OCI-LY1 (cell line): ENCODE measurements around the gene PADI1.

Source experiments
- H2AFZ ChIP-seq: fragments of 200-600 bp; sonication (generic), shearing (Covaris generic); 2 replicates; pipeline ENCODE4 v1.6.0; 2014; ENCODE audit warnings: antibody characterized with exemption, mild to moderate bottlenecking, low read length
- H3F3A ChIP-seq: fragments of 200-600 bp; sonication (generic), shearing (Covaris generic); 2 replicates; pipeline ENCODE4 v1.6.0; 2014; ENCODE audit warnings: mild to moderate bottlenecking, antibody characterized with exemption, low read length, moderate library complexity; ENCODE audit not compliant: insufficient read depth
- H3K27ac ChIP-seq: fragments of 200-600 bp; sonication (generic); 2 replicates; pipeline ENCODE4 v1.5.1; 2014; ENCODE audit warnings: low read length, mixed run types, mild to moderate bottlenecking, low read depth; ENCODE audit not compliant: poor library complexity, severe bottlenecking
- H3K27me3 ChIP-seq: fragments of 200-600 bp; sonication (generic); 2 replicates; pipeline ENCODE4 v1.6.0; 2014; ENCODE audit warnings: antibody characterized with exemption, mild to moderate bottlenecking, low read length, moderate library complexity; ENCODE audit not compliant: insufficient read depth
- H3K36me3 ChIP-seq: fragments of 200-600 bp; sonication (generic); 2 replicates; pipeline ENCODE4 v1.6.1; 2014; ENCODE audit warnings: mild to moderate bottlenecking, antibody characterized with exemption, low read length, moderate library complexity, mixed read lengths; ENCODE audit not compliant: insufficient read depth
- H3K4me1 ChIP-seq: fragments of 200-600 bp; sonication (generic); 2 replicates; pipeline ENCODE4 v1.5.1; 2014; ENCODE audit warnings: mild to moderate bottlenecking, low read length, moderate library complexity; ENCODE audit not compliant: insufficient read depth, severe bottlenecking
- H3K4me2 ChIP-seq: fragments of 200-600 bp; sonication (generic), shearing (Covaris generic); 2 replicates; pipeline ENCODE4 v1.6.1; 2014; ENCODE audit warnings: low read length
- H3K4me3 ChIP-seq: fragments of 200-600 bp; sonication (generic); 2 replicates; pipeline ENCODE4 v1.5.1; 2014; ENCODE audit warnings: low read length, low read depth, mild to moderate bottlenecking, mixed read lengths; ENCODE audit not compliant: poor library complexity, severe bottlenecking
- H3K79me2 ChIP-seq: fragments of 200-600 bp; shearing (Covaris generic); 2 replicates; pipeline ENCODE4 v1.6.1; 2016; ENCODE audit warnings: mixed run types, low read length, mixed read lengths; ENCODE audit not compliant: insufficient read depth
- H3K9ac ChIP-seq: fragments of 200-600 bp; sonication (generic), shearing (Covaris generic); 2 replicates; pipeline ENCODE4 v1.6.1; 2014; ENCODE audit warnings: mild to moderate bottlenecking, low read length, mixed read lengths
- H3K9me2 ChIP-seq: fragments of 200-600 bp; sonication (generic), shearing (Covaris generic); 2 replicates; pipeline ENCODE4 v1.6.1; 2014; ENCODE audit warnings: low read depth, mild to moderate bottlenecking, low read length, mixed read lengths
- H3K9me3 ChIP-seq: fragments of 200-600 bp; shearing (Covaris generic); 2 replicates; pipeline ENCODE4 v1.6.1; 2014; ENCODE audit warnings: low read length, mixed read lengths
- H4K20me1 ChIP-seq: fragments of 200-600 bp; sonication (generic), shearing (Covaris generic); 2 replicates; pipeline ENCODE4 v1.6.0; 2016; ENCODE audit warnings: mild to moderate bottlenecking, low read length; ENCODE audit not compliant: insufficient read depth
- EZH2 ChIP-seq: fragments of 200-600 bp; sonication (generic), shearing (Covaris generic); IDR thresholded peaks from 2 replicates; pipeline ENCODE4 v1.8.0; 2017; ENCODE audit warnings: borderline replicate concordance, mixed run types, mild to moderate bottlenecking, antibody characterized with exemption, low read length, moderate library complexity, mixed read lengths
- TF ChIP-seq, protein P1 (sequence below): fragments of 200-600 bp; sonication (generic), shearing (Covaris generic); IDR thresholded peaks from 2 replicates; pipeline ENCODE4 v1.5.1; 2017; ENCODE audit warnings: mild to moderate bottlenecking, antibody characterized with exemption, low read length, moderate library complexity, mixed read lengths

The PADI1 gene

DNA sequence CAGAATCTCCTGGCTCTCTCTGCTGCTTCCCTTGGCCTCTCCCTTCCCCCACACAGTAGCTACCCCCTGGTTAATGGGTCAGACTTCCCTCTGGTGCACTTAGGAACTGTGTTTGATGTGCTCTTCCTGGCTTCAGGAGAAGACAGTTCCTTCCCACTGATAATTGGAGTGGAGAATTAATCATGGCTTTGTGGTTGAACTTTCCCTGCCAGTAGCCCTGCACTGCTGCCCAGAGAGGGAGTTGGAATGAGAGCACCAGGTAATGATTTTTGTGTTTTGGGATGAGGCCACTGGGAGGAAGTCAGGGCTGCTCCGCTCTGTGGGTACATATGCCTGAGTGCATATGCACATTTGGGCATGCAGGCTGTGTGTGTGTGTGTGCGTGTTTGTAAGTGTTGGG is 46.0 kb upstream of the PADI1 start:
- TF ChIP-seq EZH2: no peak
- TF ChIP-seq, protein P1, sequence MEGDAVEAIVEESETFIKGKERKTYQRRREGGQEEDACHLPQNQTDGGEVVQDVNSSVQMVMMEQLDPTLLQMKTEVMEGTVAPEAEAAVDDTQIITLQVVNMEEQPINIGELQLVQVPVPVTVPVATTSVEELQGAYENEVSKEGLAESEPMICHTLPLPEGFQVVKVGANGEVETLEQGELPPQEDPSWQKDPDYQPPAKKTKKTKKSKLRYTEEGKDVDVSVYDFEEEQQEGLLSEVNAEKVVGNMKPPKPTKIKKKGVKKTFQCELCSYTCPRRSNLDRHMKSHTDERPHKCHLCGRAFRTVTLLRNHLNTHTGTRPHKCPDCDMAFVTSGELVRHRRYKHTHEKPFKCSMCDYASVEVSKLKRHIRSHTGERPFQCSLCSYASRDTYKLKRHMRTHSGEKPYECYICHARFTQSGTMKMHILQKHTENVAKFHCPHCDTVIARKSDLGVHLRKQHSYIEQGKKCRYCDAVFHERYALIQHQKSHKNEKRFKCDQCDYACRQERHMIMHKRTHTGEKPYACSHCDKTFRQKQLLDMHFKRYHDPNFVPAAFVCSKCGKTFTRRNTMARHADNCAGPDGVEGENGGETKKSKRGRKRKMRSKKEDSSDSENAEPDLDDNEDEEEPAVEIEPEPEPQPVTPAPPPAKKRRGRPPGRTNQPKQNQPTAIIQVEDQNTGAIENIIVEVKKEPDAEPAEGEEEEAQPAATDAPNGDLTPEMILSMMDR: no peak
- H3K27me3 ChIP-seq: no peaks in the 10 kb centered on the region; the same call in 1 of the 2 replicates
- H3K4me3 ChIP-seq: no peak overlapping the region
- H3K36me3 ChIP-seq: no peaks in the 10 kb centered on the region; the same call in 1 of the 2 replicates
- no peaks in the 10 kb centered on the region for H3K79me2 ChIP-seq
- no peaks in the 10 kb centered on the region for H4K20me1 ChIP-seq
- no peaks in the 10 kb centered on the region for H3K4me1 ChIP-seq
- no peaks in the 10 kb centered on the region for H3F3A ChIP-seq
- H3K27ac ChIP-seq: no peak overlapping the region
- H3K9me3 ChIP-seq: 0 out of 2 replicates have a peak, but pooled peaks cover 3% of the 10 kb centered on the region
- H3K9ac ChIP-seq: no peak overlapping the region
- no peak overlapping the region for H2AFZ ChIP-seq
- H3K4me2 ChIP-seq: no peak overlapping the region
- H3K9me2 ChIP-seq: no peaks in the 10 kb centered on the region

DNA sequence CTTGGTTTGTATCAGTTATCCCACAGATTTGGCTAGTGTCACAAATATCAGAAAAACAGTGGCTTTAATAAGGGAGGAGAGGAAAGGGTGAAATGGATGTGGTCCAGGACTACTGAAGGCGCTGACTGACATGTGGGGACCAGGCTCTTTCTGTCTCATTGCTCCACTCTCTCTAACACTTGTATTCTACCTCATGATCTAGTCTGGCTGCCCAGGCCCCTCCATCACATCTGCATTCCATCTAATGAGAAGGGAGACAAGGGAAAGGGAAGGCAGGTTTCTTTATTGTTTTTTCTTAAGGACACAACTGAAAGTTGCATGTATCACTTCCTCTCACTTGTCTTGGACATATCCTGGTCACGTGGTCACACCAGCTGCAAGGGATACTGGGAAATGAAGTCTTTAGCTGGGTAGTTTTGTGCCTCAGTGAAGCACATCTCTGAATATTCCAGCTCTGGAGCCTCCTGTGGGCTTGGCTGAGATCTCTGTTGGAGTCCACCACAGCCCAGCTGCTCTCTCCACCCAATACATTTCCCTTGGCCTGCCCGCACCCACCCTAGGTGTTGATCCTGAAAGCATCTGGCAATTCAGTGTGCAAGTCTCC is 43.7 kb upstream of the PADI1 start:
- Histone ChIP-seq H4K20me1 (no peaks in the 10 kb centered on the region), H3F3A (no peaks in the 10 kb centered on the region), H3K27ac (no peak overlapping the region), H3K4me2 (peak overlapping the region; percentile 27; the same call in 1 of the 2 replicates), H2AFZ (no peak overlapping the region), H3K4me1 (no peaks in the 10 kb centered on the region), H3K9me2 (no peaks in the 10 kb centered on the region), H3K4me3 (no peak overlapping the region), H3K9ac (no peak overlapping the region), H3K27me3 (no peaks in the 10 kb centered on the region), H3K79me2 (no peaks in the 10 kb centered on the region), H3K9me3 (no peaks in the 10 kb centered on the region), H3K36me3 (no peaks in the 10 kb centered on the region; the same call in 1 of the 2 replicates)
- TF ChIP-seq, protein P1: no peak
- no peak for TF ChIP-seq EZH2

DNA sequence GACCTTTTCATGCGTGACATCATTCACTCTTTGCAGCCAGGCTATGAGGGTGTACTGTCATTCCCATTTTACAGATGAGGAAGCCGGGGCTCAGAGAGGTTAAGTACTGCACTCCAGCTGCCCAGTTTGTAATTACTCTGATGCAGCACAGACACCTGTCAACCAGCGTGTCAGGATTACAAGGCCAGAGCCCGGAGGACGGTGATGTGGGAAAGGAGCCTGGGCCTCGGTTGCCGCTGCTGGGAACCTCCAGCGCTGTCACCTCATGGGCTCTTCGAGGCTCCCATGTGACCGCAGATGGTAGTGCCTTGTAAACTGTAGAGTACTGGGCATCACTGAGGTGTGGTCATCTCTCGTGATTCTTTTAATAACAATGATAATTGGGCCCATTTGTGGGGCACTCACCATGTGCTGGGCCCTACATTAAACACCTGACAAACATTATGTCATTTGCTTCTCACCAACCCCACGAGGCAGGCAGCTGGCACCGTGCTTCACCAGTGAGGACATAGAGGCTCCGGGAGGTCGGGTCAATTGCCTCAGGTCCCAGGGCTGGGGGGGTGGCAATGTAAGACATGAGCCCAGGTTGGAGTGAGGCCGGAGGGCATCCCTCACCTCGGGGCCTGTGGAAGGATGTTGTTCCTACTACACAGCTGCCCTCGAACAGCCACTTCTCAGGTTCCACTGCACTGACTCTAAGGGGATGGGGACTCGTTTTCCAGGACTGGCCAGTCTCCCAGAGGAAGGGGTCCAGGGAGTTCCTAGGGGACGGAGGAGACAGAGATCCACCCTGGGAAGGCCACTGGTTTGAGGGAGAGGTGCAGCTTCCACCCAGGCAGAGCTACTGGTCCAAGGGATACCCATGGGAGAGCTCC is 42.8 kb upstream of the PADI1 start:
- Histone ChIP-seq H3K27ac (no peak overlapping the region), H3K79me2 (no peaks in the 10 kb centered on the region), H3K27me3 (no peaks in the 10 kb centered on the region), H3K9ac (no peak overlapping the region), H3K9me3 (no peaks in the 10 kb centered on the region), H3F3A (no peaks in the 10 kb centered on the region), H3K4me1 (no peaks in the 10 kb centered on the region), H3K9me2 (no peaks in the 10 kb centered on the region), H4K20me1 (no peaks in the 10 kb centered on the region), H3K4me2 (no peak overlapping the region), H3K36me3 (no peaks in the 10 kb centered on the region; the same call in 1 of the 2 replicates), H2AFZ (no peak overlapping the region), H3K4me3 (no peak overlapping the region)
- TF ChIP-seq EZH2: no peak
- TF ChIP-seq, protein P1: no peak
